Gastrocnemius medialis (tissue), 4 donors: Measurements from ENCODE around the gene TSSC4. TPM values are rescaled to one million over a fixed set of nuclear protein-coding genes. Genes with fewer than 3 reads are reported as not detected.

Experiments used
- ATAC-seq, 2 donors: fragments of 150-250 bp; one replicate each; pipeline ENCODE4 v1.9.1; 2016
- DNase-seq, 2 donors: peaks; one replicate each; pipeline ENCODE4 v3.0.0-alpha.2; 2019
- H3K27ac ChIP-seq, 4 donors: fragments of 200-600 bp; sonication (generic); 1 replicate in 1 of 4; 2 replicates in 3 of 4; pipeline ENCODE4 v1.5.1; 2016 to 2018; ENCODE audit warnings: mild to moderate bottlenecking in 2 of 4, moderate library complexity in 1 of 4
- H3K27me3 ChIP-seq, 3 donors: fragments of 200-600 bp; sonication (generic) in 2 of 3; 1 replicate in 1 of 3; 2 replicates in 2 of 3; pipeline versions ENCODE4 v1.5.1 to v1.6.0; 2016 to 2019; ENCODE audit warnings: mild to moderate bottlenecking in 1 of 3, moderate library complexity in 1 of 3
- H3K36me3 ChIP-seq, 2 donors: fragments of 200-600 bp; sonication (generic) in 1 of 2; one replicate each; pipeline ENCODE4 v1.5.1; 2017 to 2018
- H3K4me1 ChIP-seq, 2 donors: fragments of 200-600 bp; sonication (generic) in 1 of 2; one replicate each; pipeline ENCODE4 v1.5.1; 2016 to 2017; ENCODE audit warnings: mild to moderate bottlenecking in 2 of 2
- H3K4me3 ChIP-seq, 4 donors: fragments of 200-600 bp; sonication (generic) in 3 of 4; 1 replicate in 1 of 4; 2 replicates in 3 of 4; pipeline ENCODE4 v1.5.1; 2016 to 2019; ENCODE audit warnings: mild to moderate bottlenecking in 2 of 4
- H3K9me3 ChIP-seq, 3 donors: fragments of 200-600 bp; sonication (generic) in 2 of 3; 1 replicate in 1 of 3; 2 replicates in 2 of 3; pipeline ENCODE4 v1.5.1; 2016 to 2019
- POLR2A ChIP-seq, 2 donors: fragments of 450-650 bp; IDR thresholded peaks; one replicate each; pipeline ENCODE4 v1.6.1; 2017; ENCODE audit warnings: antibody characterized with exemption in 2 of 2, mild to moderate bottlenecking in 2 of 2, moderate library complexity in 2 of 2
- in situ Hi-C, 4 donors: fragments of 200-750 bp; cut with MboI; loops; one replicate each; pipeline versions ENCODE4 v1.15.0 to v1.8.0; 2017; ENCODE audit warnings: low sequenced_read_pairs in 4 of 4
- intact Hi-C: fragments of 100-400 bp; cut with DNase I; formaldehyde crosslinking; loops from one replicate; pipeline ENCODE4 v1.15.1; 2023; ENCODE audit warnings: low total_unique reads
- total RNA-seq, 4 donors: library from RNA; depleted of rRNA; stranded (reverse); fragments of >200 nt; gene quantifications; one replicate each; pipeline versions ENCODE4 v1.1.0 to v1.2.3, GENCODE V29; 2016
- TF ChIP-seq, protein P1 (sequence below), 5 experiments: fragments of 450-650 bp in 3 of 5; fragments of 200-600 bp in 2 of 5; sonication (generic) in 2 of 5; IDR thresholded peaks in 4 of 5; conservative IDR thresholded peaks in 1 of 5; 1 replicate in 4 of 5; 2 replicates in 1 of 5; pipeline ENCODE4 v1.5.1; 2016 to 2019; ENCODE audit warnings: antibody characterized with exemption in 5 of 5, mild to moderate bottlenecking in 3 of 5, moderate library complexity in 3 of 5

The TSSC4 gene
- total RNA-seq, 4 donors from 2014 or later, result 53.4 to 92.5 (median 76.8) TPM

GRCh38 chr11:2434008-2434407, 33.5 kb downstream of the TSSC4 start:
- DNase-seq (no peak), ATAC-seq (no peak)
- Histone ChIP-seq H3K27ac (no peak overlapping the region), H3K4me1 (no peaks in the 10 kb centered on the region), H3K4me3 (no peak overlapping the region), H3K9me3 (no peaks in the 10 kb centered on the region), H3K27me3 (peaks cover 0 to 9% (median 0%) of the 10 kb centered on the region in 3 donors), H3K36me3 (no peaks in the 10 kb centered on the region)
- in situ Hi-C loops, result loop anchor here in 2 of 4 donors (10.0 to 25.0 kb wide), 3 partner anchors 81 to 453 kb away; partner anchors contain the start of gene CDKN1C (in 1 of the 2)
- no peak for TF ChIP-seq POLR2A (IDR thresholded peaks at IDR 0.05)
- TF ChIP-seq, protein P1, sequence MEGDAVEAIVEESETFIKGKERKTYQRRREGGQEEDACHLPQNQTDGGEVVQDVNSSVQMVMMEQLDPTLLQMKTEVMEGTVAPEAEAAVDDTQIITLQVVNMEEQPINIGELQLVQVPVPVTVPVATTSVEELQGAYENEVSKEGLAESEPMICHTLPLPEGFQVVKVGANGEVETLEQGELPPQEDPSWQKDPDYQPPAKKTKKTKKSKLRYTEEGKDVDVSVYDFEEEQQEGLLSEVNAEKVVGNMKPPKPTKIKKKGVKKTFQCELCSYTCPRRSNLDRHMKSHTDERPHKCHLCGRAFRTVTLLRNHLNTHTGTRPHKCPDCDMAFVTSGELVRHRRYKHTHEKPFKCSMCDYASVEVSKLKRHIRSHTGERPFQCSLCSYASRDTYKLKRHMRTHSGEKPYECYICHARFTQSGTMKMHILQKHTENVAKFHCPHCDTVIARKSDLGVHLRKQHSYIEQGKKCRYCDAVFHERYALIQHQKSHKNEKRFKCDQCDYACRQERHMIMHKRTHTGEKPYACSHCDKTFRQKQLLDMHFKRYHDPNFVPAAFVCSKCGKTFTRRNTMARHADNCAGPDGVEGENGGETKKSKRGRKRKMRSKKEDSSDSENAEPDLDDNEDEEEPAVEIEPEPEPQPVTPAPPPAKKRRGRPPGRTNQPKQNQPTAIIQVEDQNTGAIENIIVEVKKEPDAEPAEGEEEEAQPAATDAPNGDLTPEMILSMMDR (IDR thresholded peaks at IDR 0.05 in 4 of 5, conservative IDR thresholded peaks at IDR 0.05 in 1 of 5), result no peak
- intact Hi-C loops, result no loop called here

DNA sequence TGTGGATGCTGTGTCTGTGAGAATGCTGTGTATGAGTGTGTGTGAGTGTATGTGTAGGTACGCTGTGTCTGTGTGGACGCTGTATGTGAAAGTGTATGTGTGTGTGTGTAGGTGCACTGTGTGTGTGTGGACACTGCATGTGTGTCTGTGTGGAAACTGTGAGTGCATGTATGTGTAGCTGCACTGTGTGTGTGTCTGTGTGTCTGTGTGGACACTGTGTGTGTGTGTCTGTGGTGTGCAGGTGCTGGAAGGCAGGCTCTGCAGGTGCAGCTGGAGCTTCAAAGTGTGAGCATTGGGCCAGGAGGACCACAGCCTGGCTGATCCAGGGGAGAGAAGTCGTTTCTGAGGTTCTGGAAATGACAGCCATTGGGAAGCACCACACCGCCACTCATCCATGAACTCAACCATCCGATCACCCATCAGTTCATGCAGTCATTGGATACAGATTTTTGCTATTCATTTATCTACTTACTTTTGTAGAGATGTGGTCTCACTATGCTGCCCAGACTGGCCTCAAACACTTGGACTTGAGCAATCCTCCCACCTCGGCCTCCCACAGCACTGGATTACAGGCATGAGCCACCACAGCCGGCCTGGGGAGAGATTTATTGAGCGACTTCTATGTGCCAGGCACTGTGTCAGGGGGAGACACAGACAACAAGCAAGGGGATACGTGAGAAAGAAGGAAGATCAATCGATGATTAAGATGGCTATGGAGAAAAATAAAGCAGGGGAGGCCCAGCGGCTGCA, 34.1 kb downstream of the TSSC4 start:
- in situ Hi-C loops, result loop anchor here in 2 of 4 donors (10.0 to 25.0 kb wide), 3 partner anchors 80 to 453 kb away; partner anchors contain the start of gene CDKN1C (in 1 of the 2)
- intact Hi-C loops, result no loop called here
- Histone ChIP-seq H3K36me3 (no peaks in the 10 kb centered on the region), H3K9me3 (no peaks in the 10 kb centered on the region), H3K27ac (no peak overlapping the region), H3K27me3 (peaks cover 0 to 9% (median 0%) of the 10 kb centered on the region in 3 donors), H3K4me1 (no peaks in the 10 kb centered on the region), H3K4me3 (no peak overlapping the region)
- ATAC-seq (no peak), DNase-seq (no peak)
- TF ChIP-seq, protein P1 (IDR thresholded peaks at IDR 0.05 in 4 of 5, conservative IDR thresholded peaks at IDR 0.05 in 1 of 5), result no peak
- TF ChIP-seq POLR2A (IDR thresholded peaks at IDR 0.05), result no peak

DNA sequence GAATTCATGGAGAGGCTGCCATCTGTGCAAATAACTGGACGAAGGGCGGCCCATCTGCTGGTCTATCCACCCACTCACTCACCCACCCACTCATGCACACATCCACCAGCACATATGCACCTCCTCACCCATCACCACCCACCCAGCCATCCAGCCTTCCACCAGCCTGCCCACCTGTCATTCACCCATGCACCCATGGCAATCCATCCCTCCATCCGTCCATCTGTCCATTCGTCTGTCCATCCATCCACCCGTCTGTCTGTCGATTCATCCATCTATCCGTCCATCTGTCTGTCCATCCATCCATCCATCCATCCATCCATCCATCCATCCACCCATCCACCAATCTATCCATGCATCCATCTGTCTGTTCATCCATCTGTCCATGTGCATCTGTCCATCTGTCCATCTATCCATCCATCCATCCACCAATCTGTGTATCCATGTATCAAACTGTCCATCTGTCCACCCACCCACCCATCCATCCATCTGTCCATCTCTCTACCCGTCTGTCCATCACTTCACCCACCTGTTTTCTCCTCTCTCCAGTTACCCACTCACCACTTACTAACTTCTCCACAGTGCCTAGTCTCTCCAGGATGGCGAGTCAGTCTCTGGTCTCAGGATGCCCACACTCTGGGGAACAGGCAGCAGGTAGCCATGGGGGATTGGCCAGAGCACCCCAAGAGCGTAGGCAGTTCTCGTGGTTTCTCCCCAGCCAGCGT, 34.9 kb downstream of the TSSC4 start:
- no peaks in the 10 kb centered on the region for H3K36me3 ChIP-seq
- intact Hi-C loops (no loop called here), in situ Hi-C loops (loop anchor here in 2 of 4 donors (10.0 to 25.0 kb wide), 3 partner anchors 79 to 452 kb away; partner anchors contain the start of gene CDKN1C (in 1 of the 2))
- no peak overlapping the region for H3K4me3 ChIP-seq
- H3K9me3 ChIP-seq, result no peaks in the 10 kb centered on the region
- H3K27me3 ChIP-seq, result peaks cover 0 to 9% (median 1%) of the 10 kb centered on the region in 3 donors
- DNase-seq (no peak), ATAC-seq (no peak)
- no peak for TF ChIP-seq POLR2A (IDR thresholded peaks at IDR 0.05)
- TF ChIP-seq, protein P1 (IDR thresholded peaks at IDR 0.05 in 4 of 5, conservative IDR thresholded peaks at IDR 0.05 in 1 of 5), result no peak
- no peaks in the 10 kb centered on the region for H3K4me1 ChIP-seq
- no peak overlapping the region for H3K27ac ChIP-seq

DNA sequence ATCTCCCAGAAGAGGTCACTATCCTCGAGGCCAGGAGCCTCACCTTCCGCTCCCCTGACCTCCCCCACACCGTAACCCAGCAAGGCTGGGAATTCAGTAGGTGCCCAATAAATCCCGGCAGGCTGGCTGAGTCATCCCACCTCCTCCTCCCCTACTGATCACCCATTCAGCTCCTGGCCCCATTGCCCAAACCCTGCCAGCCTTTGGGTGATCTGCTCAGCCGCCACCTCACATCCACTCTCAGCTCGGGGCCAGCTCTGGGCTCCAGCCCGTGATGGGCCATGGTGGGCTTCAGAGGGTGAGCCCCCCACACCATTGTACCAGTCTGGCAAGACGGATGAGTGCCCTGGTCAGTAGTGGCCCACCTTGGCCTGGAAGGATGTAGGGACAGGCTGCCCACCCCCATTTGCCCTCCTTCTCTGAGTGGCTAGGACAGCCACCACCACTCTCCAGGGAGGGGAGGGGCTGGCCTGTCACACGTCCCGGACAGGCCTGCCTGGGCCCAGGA, 35.5 kb downstream of the TSSC4 start:
- Histone ChIP-seq H3K36me3 (no peaks in the 10 kb centered on the region), H3K4me1 (no peaks in the 10 kb centered on the region), H3K27me3 (peaks cover 0 to 9% (median 2%) of the 10 kb centered on the region in 3 donors), H3K9me3 (no peaks in the 10 kb centered on the region), H3K4me3 (no peak overlapping the region), H3K27ac (no peak overlapping the region)
- intact Hi-C loops (no loop called here), in situ Hi-C loops (loop anchor here in 2 of 4 donors (10.0 to 25.0 kb wide), 3 partner anchors 79 to 451 kb away; partner anchors contain the start of gene CDKN1C (in 1 of the 2))
- ATAC-seq, result no peak
- DNase-seq, result no peak
- TF ChIP-seq POLR2A (IDR thresholded peaks at IDR 0.05), result no peak
- TF ChIP-seq, protein P1 (IDR thresholded peaks at IDR 0.05 in 4 of 5, conservative IDR thresholded peaks at IDR 0.05 in 1 of 5), result no peak
